ENCODE measurements around the gene NUCKS1. TPM values are rescaled to one million over a fixed set of nuclear protein-coding genes. Genes with fewer than 3 reads are reported as not detected.

Gene NUCKS1
- polyA plus RNA-seq, 1 donor from 2014 or later: 14.6 TPM

DNA sequence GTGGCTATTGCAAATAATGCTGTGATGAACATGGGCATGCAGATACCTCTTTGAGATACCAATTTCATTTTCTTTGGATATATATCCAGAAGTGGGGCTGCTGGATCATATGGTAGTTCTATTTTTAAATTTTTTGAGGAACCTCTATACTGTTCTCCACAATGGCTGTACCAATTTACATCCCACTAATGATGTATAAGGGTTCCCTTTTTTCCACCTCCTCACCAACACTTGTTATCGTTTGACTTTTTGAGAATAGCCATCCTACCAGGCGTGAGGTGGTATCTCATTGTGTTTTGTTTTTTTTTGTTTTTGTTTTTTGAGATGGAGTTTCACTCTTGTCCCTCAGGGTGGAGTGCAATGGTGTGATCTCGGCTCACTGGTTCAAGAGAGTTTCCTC lies 6.6 kb upstream of the NUCKS1 start:
- Mint-ChIP-seq H3K36me3 (peaks cover 5% of the 10 kb centered on the region), H3K27me3 (no peaks in the 10 kb centered on the region), H3K9me3 (no peaks in the 10 kb centered on the region), H3K4me1 (peaks cover 0 to 1% (median 0%) of the 10 kb centered on the region in 3 donors), H3K4me3 (no peak overlapping the region), H3K27ac (no peak overlapping the region)

DNA sequence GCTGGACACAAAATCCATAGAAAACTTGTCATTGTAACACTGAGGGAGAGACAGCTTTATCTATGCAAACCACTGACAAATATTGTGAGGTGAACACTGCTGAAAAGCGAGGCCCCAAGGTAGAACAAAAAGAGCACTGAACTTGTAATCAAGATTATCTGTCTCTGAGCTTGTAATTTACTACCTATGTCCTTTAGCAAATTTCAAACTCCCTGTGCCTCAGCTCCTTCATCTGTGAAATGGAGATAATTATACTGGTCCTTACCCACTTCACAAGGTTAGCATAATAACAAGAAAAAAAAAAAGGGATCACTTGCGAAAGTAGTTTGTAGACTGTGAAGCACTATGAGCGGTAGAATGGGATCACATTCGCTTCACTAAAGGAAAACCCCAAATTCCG lies 4.9 kb upstream of the NUCKS1 start:
- peaks cover 0 to 7% (median 2%) of the 10 kb centered on the region in 3 donors for H3K4me1 Mint-ChIP-seq
- H3K27ac Mint-ChIP-seq: no peak overlapping the region
- peaks cover 5% of the 10 kb centered on the region for H3K36me3 Mint-ChIP-seq
- H3K27me3 Mint-ChIP-seq: no peaks in the 10 kb centered on the region
- H3K4me3 Mint-ChIP-seq: no peak overlapping the region
- no peaks in the 10 kb centered on the region for H3K9me3 Mint-ChIP-seq

DNA sequence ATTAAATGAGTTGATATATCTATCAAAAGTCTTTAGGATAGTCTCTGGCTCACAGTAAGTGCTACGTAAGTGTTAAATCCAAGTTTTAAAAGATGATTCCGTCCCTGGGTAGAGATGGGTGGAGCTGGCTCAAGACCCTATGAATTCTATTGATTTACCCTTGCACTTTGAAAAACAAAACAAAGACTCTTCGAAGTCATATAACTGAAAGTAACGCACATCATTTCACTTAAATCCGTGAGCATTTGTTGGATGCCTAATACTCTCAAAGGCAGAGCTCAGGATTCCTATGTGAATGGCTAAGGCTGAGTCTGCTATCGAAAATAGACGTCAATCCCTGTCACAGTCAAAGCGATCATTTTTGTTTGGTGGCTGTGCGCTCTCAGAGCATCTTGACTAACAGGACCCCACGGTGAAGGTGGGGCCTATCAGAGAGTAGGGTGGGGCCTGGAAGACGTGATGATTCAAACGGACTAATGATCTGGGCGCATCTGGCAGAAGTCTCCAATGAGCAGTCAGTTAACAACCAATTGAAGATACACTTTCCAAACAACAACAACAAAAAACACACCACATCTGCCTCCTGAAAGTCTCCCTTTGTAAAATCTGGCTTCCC lies 1.2 kb upstream of the NUCKS1 start:
- Mint-ChIP-seq H3K27ac (peak overlapping the region in 2 of 3 donors; percentile 68 to 91), H3K36me3 (peaks cover 2% of the 10 kb centered on the region), H3K9me3 (no peaks in the 10 kb centered on the region), H3K4me3 (peak overlapping the region in 3 of 4 donors; percentile 54 to 98 (median 83)), H3K4me1 (peaks cover 17 to 30% (median 24%) of the 10 kb centered on the region in 3 donors), H3K27me3 (no peaks in the 10 kb centered on the region)

DNA sequence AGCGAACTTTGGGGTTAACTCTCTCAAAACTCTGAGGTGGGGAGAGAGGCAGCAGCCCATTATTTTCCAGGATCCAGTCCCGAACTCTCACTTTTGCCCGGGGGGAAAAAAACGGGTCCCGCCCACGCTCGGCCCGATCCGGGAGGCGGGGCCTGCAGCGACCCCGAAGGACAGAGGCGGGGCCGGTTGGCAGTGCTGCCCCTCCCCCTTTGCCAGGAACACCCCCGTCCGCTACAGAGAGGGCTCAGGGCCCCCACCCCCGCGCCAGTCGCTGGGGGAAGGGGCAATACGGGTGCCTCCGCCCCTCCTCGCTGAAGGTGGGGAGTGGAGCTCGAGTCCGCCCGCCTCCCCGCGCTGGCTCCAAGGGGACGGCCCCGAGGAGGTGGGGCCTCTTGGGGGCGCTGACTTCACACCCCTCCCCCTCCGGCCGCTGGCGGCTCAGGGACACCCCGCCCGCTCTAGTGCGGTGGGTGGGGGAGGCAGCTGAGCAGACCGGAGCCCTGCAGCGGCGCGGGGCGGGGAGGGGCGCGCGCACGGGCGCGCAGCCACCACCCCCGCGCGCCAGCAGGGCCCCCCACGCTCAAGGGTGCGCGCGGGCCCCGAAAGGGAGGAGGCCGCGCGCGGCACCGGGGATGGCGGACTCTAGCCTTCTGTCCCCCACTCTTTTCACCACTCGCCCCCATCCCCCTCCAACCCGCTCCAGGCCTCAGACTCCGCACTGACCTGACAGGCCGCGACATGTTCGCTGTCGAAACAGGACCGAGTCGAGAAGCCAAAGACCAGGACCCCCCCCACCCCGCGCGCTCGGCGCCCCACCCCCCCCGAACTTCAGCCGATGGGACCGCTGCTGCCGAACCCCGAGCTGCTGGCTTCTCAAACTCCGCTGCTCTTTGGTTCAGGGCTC lies 496 bp downstream of the NUCKS1 start:
- H3K27ac Mint-ChIP-seq: peak overlapping the region; percentile 96 to 100 (median 99)
- H3K4me1 Mint-ChIP-seq: peaks cover 20 to 33% (median 24%) of the 10 kb centered on the region in 3 donors
- H3K36me3 Mint-ChIP-seq: peaks cover 1% of the 10 kb centered on the region
- no peaks in the 10 kb centered on the region for H3K9me3 Mint-ChIP-seq
- peak overlapping the region; percentile 97 to 98 (median 98) for H3K4me3 Mint-ChIP-seq
- no peaks in the 10 kb centered on the region for H3K27me3 Mint-ChIP-seq

DNA sequence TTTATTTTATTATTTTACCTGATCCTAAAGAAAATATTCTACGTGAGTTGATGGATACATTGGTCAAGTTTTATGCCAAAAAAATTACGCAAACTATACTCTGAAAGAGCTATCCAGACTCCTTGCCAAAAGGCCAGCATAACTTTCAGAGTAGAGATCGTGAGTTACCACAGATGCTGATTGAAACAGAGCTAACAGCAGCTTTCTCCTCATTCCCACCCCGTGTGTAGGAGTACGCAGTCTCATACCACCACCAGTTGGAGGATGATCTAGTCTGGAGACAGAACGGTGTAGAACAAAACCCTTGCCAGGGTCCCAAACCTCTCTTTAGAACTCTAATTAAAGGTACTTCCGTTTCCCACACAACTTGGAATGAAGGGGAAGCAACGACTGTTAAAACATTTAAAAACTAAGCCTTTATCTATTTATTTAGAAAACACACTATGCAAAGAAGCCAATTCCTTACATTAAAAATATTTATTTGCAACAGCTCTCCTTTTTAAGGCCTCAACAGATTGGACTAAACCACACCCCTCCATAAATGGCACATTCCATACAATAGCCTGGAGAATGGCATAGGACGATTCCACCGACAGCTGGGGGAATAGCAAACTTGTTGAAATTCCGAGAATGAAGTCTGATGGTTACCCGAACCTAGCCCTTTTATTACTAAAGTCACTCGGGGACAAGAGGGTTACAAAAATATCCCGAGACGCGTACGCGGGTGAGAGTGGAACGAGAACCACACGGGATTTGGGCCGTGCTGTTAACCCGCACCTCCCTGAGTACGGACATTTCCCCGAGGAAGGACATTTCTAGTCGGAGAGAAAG lies 1.4 kb downstream of the NUCKS1 start:
- peaks cover 1% of the 10 kb centered on the region for H3K36me3 Mint-ChIP-seq
- peaks cover 26 to 40% (median 31%) of the 10 kb centered on the region in 3 donors for H3K4me1 Mint-ChIP-seq
- no peaks in the 10 kb centered on the region for H3K9me3 Mint-ChIP-seq
- peak overlapping the region; percentile 95 to 98 (median 98) for H3K4me3 Mint-ChIP-seq
- H3K27me3 Mint-ChIP-seq: no peaks in the 10 kb centered on the region
- peak overlapping the region; percentile 85 to 99 (median 96) for H3K27ac Mint-ChIP-seq

DNA sequence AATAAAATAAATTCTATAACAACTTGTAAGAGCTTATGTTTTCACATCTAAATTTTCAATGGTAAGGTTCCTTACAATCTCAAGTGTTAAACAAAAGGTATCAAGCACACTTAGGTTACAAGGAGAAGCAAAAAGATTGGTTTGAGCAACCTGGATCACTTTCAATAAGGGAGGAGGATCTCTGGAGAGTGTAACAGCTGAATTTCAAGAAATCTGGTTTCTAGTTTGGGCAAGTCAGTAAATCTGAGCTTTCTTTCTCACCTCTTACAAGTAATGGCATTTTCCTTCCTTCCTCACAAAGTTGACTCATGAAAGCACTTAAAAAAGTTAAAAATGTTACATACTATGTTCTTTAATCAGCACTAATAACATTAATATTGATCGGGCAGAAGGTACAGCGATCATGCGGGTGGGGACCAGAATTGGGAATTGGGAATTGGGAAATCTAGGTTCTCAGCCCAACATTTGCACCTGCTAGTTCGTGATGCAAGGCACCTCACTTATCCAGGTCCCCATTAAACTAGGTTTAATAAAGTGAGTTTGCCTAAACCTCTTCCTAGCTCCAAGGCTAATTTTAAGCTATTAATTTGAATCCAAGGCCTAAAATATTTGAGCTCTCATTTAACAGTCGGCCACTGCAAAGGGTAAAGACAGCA lies 3.1 kb downstream of the NUCKS1 start:
- peaks cover 4% of the 10 kb centered on the region for H3K36me3 Mint-ChIP-seq
- peaks cover 38 to 48% (median 48%) of the 10 kb centered on the region in 3 donors for H3K4me1 Mint-ChIP-seq
- no peaks in the 10 kb centered on the region for H3K27me3 Mint-ChIP-seq
- peak overlapping the region; percentile 12 to 65 (median 52) for H3K4me3 Mint-ChIP-seq
- H3K27ac Mint-ChIP-seq: peak overlapping the region; percentile 2 to 63 (median 17)
- no peaks in the 10 kb centered on the region for H3K9me3 Mint-ChIP-seq

DNA sequence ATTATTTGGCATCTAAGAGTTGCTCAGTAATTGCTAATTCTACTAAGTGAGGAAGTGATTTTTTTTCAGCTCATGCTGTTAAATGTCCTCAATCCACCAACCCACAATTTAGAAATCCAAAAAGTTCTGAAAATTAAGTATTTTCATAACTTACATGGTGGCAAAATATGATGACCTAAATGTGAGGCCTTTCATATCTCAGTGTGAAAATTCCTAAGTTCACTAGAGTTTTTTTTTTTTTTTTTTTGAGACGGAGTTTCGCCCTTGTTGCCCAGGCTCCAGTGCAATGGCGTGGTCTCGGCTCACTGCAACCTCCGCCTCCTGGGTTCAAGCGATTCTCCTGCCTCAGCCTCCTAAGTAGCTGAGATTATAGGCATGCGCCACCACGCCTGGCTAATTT lies 5.6 kb downstream of the NUCKS1 start:
- Mint-ChIP-seq H3K9me3 (no peaks in the 10 kb centered on the region), H3K36me3 (peaks cover 2% of the 10 kb centered on the region), H3K4me3 (peak overlapping the region in 2 of 4 donors; percentile 81 to 89), H3K4me1 (peaks cover 40 to 54% (median 47%) of the 10 kb centered on the region in 3 donors), H3K27me3 (no peaks in the 10 kb centered on the region), H3K27ac (peak overlapping the region in 1 of 3 donors; percentile 63)

DNA sequence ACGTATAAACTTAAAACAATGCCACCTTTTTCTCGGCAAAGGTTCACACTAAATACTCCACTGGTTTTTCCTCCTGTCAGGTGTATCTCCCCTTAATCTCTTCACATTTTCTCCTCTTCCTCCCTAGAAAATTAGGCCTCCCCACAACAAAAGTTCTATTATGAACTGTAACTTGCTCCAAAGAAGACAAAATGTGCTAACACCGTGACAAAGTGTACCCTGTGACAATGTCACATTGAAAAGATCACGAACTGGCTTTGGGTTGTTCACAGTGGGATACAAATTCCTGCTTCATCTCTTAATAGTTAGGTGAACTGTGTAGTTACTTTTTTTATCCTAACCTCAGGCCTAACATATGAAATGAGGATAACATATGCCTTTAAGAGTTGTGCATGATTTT lies 6.0 kb downstream of the NUCKS1 start:
- Mint-ChIP-seq H3K27ac (peak overlapping the region in 2 of 3 donors; percentile 15 to 63), H3K9me3 (no peaks in the 10 kb centered on the region), H3K4me3 (peak overlapping the region in 3 of 4 donors; percentile 65 to 89 (median 81))

DNA sequence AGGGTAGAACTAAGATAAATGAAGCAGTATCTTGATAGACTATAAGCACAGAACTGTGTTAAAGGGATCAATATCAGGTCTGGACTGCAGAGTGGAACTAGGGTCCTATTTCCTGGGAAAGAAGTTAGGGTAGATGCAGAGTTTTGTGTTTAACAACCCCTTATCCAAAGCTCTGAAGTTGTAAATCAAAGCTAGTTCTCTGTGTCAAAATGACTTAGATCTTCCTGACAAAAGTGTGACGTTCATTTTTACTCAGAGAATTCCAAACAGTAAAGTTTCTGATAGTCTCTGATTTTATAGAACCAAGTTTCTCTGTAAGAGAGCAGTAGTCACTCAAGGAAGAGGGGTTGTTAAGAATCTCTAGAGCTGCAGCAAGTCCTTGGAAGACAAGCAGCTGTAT lies 8.3 kb downstream of the NUCKS1 start:
- Mint-ChIP-seq H3K27me3 (no peaks in the 10 kb centered on the region), H3K27ac (peak overlapping the region in 2 of 3 donors; percentile 10 to 76), H3K9me3 (no peaks in the 10 kb centered on the region), H3K36me3 (peaks cover 2% of the 10 kb centered on the region), H3K4me3 (peak overlapping the region in 3 of 4 donors; percentile 81 to 89 (median 87)), H3K4me1 (peaks cover 27 to 45% (median 38%) of the 10 kb centered on the region in 3 donors)

More for the DNA sequence above, 6.0 kb downstream of the NUCKS1 start:
- Mint-ChIP-seq H3K4me1 (peaks cover 40 to 55% (median 49%) of the 10 kb centered on the region in 3 donors), H3K27me3 (no peaks in the 10 kb centered on the region), H3K36me3 (peaks cover 2% of the 10 kb centered on the region)

DNA sequence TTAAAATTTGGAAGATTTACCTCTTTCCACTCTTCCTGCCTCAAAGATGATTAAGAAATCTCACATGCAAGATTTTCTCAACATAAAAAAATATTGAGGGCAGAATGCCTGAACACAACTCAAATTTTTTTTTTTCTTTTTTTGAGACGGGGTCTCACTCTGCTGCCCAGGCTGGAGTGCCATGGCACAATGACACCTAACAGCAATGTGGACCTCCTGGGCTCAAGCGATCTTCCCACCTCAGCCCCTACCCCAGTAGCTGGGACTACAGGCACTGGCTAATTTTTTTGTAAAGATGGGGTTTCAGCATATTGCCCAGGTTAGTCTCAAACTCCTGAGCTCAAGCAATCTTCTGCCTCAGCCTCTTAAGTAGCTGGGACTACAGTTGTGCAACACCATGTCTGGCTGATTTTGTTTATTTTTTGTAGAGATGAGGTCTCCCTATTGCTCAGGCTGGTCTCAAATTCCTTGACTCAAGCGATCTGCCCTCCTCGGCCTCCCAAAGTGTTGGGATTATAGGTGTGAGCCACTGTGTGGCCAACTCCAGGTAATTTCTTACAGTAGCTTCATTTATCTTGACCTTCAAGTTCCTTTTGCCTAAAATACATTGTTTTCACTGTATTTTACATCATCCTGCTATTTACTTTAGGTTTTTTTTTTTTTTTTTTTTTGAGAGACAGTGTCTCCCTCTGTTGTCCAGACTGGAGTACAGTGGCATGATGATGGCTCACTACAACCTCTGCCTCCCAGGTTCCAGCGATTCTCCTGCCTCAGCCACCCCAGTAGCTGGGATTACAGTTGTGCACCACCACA lies 10.4 kb downstream of the NUCKS1 start:
- Mint-ChIP-seq H3K27me3 (no peaks in the 10 kb centered on the region), H3K4me3 (peak overlapping the region in 1 of 4 donors; percentile 72), H3K4me1 (peaks cover 28 to 49% (median 35%) of the 10 kb centered on the region in 3 donors), H3K36me3 (peaks cover 2% of the 10 kb centered on the region), H3K9me3 (no peaks in the 10 kb centered on the region), H3K27ac (no peak overlapping the region)

DNA sequence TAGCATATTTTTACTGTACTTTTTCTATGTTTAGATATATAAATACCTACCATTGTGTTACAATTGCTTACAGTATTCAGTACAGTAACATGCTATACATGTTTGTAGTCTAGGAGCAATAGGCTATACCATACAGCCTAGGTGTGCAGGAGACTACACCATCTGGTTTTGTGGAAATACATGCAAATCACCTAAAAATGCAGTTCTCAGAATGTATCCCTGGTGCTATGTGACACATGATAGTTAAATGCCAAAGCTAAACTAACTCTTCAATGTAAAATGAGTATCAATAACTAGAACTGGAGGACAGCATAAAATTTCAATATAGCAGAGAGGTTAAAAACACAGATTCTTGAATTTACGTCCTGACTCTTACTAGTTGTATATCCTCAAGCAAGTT lies 14.8 kb downstream of the NUCKS1 start:
- H3K27me3 Mint-ChIP-seq: no peaks in the 10 kb centered on the region
- H3K4me3 Mint-ChIP-seq: no peak overlapping the region
- H3K9me3 Mint-ChIP-seq: no peaks in the 10 kb centered on the region
- H3K27ac Mint-ChIP-seq: peak overlapping the region in 1 of 3 donors; percentile 67
- peaks cover 3% of the 10 kb centered on the region for H3K36me3 Mint-ChIP-seq
- peaks cover 7 to 33% (median 25%) of the 10 kb centered on the region in 3 donors for H3K4me1 Mint-ChIP-seq

DNA sequence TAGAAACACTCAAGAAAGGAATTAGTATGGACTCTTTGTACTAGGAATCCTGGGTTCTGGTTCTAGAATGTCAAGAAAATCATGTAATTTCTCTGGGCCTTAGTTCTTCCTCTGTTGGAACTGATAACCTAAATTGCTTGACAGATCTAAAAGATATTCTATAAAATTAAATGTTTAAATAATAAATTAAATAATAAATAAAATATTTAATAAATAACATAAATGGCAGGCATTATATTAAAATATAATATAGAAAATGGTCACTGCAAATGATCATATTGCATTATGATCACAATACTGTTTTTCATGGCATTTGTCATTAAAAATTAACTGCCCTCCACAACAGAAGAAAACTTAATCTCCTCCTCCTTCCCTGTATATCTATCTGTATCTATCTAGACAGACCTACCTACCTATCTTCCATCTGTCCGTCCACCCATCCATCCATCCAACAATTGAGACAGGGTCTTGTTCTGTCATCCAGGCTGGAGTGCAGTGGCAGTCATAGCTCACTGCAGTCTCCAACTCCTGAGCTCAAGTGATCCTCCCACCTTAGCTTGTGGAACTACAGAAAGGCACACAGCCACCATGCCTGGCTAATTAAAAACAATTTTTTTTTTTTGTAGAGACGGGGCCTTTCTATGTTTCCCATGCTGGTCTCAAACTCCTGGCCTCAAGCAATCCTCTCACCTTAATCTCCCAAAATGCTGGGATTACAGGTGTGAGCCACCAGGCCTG lies 16.4 kb downstream of the NUCKS1 start:
- no peaks in the 10 kb centered on the region for H3K27me3 Mint-ChIP-seq
- no peaks in the 10 kb centered on the region for H3K9me3 Mint-ChIP-seq
- peaks cover 7 to 28% (median 21%) of the 10 kb centered on the region in 3 donors for H3K4me1 Mint-ChIP-seq
- H3K27ac Mint-ChIP-seq: peak overlapping the region in 1 of 3 donors; percentile 39
- H3K4me3 Mint-ChIP-seq: peak overlapping the region in 1 of 4 donors; percentile 28
- peaks cover 3% of the 10 kb centered on the region for H3K36me3 Mint-ChIP-seq

All from IgD-negative memory B cell (primary cell).